ENCODE data around the gene LRRC9.

Gene LRRC9

DNA sequence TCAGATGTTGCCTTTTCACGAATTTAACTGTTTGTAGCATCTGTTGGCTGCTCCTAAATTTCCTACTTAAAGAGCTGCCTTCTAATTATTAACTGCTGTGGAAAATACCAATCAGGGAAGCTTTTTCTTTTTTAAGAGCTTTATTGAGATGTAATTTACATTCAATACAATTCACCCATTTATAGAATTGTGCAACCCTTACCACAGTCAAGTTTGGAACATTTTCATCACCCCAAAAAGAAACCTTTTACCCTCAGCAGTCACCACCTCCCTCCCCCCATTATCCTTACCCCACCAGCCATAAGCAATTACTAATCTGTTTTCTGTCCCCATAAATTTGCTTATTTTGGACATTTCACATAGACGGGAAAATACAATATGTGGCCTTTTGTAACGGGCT lies 173.1 kb downstream of the LRRC9 start:
- Histone ChIP-seq H3K4me1 (ENCODE audit: control insufficient read depth in 1 of 2, insufficient read depth in 1 of 2, low read depth in 1 of 2, low read length in 1 of 2) (peaks cover 25 to 33% of the 10 kb centered on the region in 2 experiments), H3K4me3 (ENCODE audit: low read depth in 1 of 2, low read length in 1 of 2) (peak overlapping the region; percentile 79 to 88), H3K9me3 (no peaks in the 10 kb centered on the region), H3K27me3 (no peaks in the 10 kb centered on the region), H3K27ac (peak overlapping the region; percentile 96), H3K36me3 (peaks cover 6% of the 10 kb centered on the region)
- TF ChIP-seq CTCF (IDR thresholded peaks at IDR 0.05) = no peak

DNA sequence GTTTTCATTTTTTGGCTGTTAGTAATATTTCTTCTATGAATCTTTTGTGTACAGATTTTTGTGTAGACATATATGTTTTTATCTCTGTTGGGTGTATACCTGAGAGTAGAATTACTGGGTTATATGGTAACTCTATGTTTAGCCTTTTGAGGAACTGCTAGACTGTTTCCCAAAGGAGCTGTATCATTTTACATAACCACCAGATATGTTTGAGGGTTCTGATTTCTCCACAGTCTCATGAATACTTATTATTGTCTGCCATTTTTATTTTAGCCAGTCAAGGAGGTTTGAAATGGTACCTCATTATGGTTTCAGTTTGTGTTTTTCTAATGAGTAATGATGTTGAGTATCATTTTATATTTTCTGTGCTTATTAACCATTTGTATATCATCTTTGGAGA lies 173.7 kb downstream of the LRRC9 start:
- peaks cover 7% of the 10 kb centered on the region for H3K36me3 ChIP-seq
- no peaks in the 10 kb centered on the region for H3K9me3 ChIP-seq
- H3K27me3 ChIP-seq = no peaks in the 10 kb centered on the region
- peak overlapping the region in 1 of 2 experiments; percentile 79 for H3K4me3 ChIP-seq (ENCODE audit: low read depth in 1 of 2, low read length in 1 of 2)
- H3K4me1 ChIP-seq (ENCODE audit: control insufficient read depth in 1 of 2, insufficient read depth in 1 of 2, low read depth in 1 of 2, low read length in 1 of 2) = peaks cover 25 to 33% of the 10 kb centered on the region in 2 experiments
- no peak for TF ChIP-seq CTCF (IDR thresholded peaks at IDR 0.05)
- H3K27ac ChIP-seq = peak overlapping the region; percentile 96

GRCh38 chr14:60094306-60094897 lies 174.5 kb downstream of the LRRC9 start:
- Histone ChIP-seq H3K4me1 (ENCODE audit: control insufficient read depth in 1 of 2, insufficient read depth in 1 of 2, low read depth in 1 of 2, low read length in 1 of 2) (peaks cover 25 to 33% of the 10 kb centered on the region in 2 experiments), H3K4me3 (ENCODE audit: low read depth in 1 of 2, low read length in 1 of 2) (no peak overlapping the region), H3K27ac (no peak overlapping the region), H3K9me3 (no peaks in the 10 kb centered on the region), H3K36me3 (peaks cover 7% of the 10 kb centered on the region), H3K27me3 (no peaks in the 10 kb centered on the region)
- TF ChIP-seq CTCF (IDR thresholded peaks at IDR 0.05) = no peak

DNA sequence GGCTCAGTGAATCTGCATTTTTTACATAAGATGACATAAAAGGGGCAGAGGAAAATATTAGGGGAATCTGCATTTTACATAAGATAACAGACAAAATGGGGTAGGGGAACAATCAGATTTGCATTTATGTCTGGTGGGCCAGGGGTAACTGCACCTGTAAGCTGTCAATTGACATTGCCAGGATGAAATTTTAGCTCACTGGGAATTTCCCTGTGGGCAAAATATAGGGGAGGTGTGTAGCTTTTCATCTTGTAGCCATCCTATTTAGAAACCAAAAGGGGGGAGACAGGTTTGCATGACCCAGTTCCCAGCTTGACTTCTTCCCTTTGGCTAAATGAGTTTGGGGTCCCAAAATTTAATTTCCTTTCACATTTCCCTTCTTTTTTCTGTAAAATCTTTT lies 175.3 kb downstream of the LRRC9 start:
- Histone ChIP-seq H3K27me3 (no peaks in the 10 kb centered on the region), H3K4me3 (ENCODE audit: low read depth in 1 of 2, low read length in 1 of 2) (no peak overlapping the region), H3K4me1 (ENCODE audit: control insufficient read depth in 1 of 2, insufficient read depth in 1 of 2, low read depth in 1 of 2, low read length in 1 of 2) (peaks cover 25 to 33% of the 10 kb centered on the region in 2 experiments), H3K36me3 (peaks cover 7% of the 10 kb centered on the region), H3K27ac (no peak overlapping the region), H3K9me3 (no peaks in the 10 kb centered on the region)
- no peak for TF ChIP-seq CTCF (IDR thresholded peaks at IDR 0.05)

GRCh38 chr14:60095781-60096450 lies 176.0 kb downstream of the LRRC9 start:
- H3K36me3 ChIP-seq = peaks cover 7% of the 10 kb centered on the region
- TF ChIP-seq CTCF (IDR thresholded peaks at IDR 0.05) = no peak
- H3K9me3 ChIP-seq = no peaks in the 10 kb centered on the region
- H3K27me3 ChIP-seq = no peaks in the 10 kb centered on the region
- H3K4me1 ChIP-seq (ENCODE audit: control insufficient read depth in 1 of 2, insufficient read depth in 1 of 2, low read depth in 1 of 2, low read length in 1 of 2) = peaks cover 23 to 29% of the 10 kb centered on the region in 2 experiments
- H3K4me3 ChIP-seq (ENCODE audit: low read depth in 1 of 2, low read length in 1 of 2) = no peak overlapping the region
- H3K27ac ChIP-seq = no peak overlapping the region

Measured in neutrophil (primary cell).